H9 (cell line): Measurements from ENCODE around the gene FNIP2. TPM values are rescaled to one million over a fixed set of nuclear protein-coding genes. Genes with fewer than 3 reads are reported as not detected.

Source experiments
- DNase-seq: peaks from one replicate; pipeline ENCODE4 v3.0.0-alpha.2; 2017
- H2AFZ ChIP-seq: one replicate; pipeline ENCODE4 v1.6.1; 2013; ENCODE audit warnings: mild to moderate bottlenecking, low read length, control low read depth, moderate library complexity
- H2AK5ac ChIP-seq: 2 replicates; pipeline ENCODE4 v1.6.1; 2013; ENCODE audit warnings: low read length, control low read depth, mixed read lengths; ENCODE audit not compliant: insufficient read length
- H2BK120ac ChIP-seq: one replicate; pipeline ENCODE4 v1.6.1; 2013; ENCODE audit warnings: low read depth, mild to moderate bottlenecking, low read length, control low read depth, inconsistent platforms; ENCODE audit not compliant: poor library complexity, severe bottlenecking
- H2BK12ac ChIP-seq: 2 replicates; pipeline ENCODE4 v1.6.1; 2013; ENCODE audit warnings: low read length, control low read depth, mixed read lengths, low read depth; ENCODE audit not compliant: insufficient read length
- H2BK15ac ChIP-seq: 2 replicates; pipeline ENCODE4 v1.6.1; 2013; ENCODE audit warnings: low read depth, low read length, control low read depth
- H2BK20ac ChIP-seq: one replicate; pipeline ENCODE4 v1.6.1; 2013; ENCODE audit warnings: low read depth, mild to moderate bottlenecking, low read length, control low read depth, inconsistent platforms; ENCODE audit not compliant: poor library complexity, severe bottlenecking
- H2BK5ac ChIP-seq: 2 replicates; pipeline ENCODE4 v1.6.1; 2013; ENCODE audit warnings: low read length, control low read depth, mixed read lengths; ENCODE audit not compliant: insufficient read length
- H3K14ac ChIP-seq: 2 replicates; pipeline ENCODE4 v1.6.1; 2013; ENCODE audit warnings: low read length, control low read depth; ENCODE audit not compliant: insufficient read depth
- H3K18ac ChIP-seq: 2 replicates; pipeline ENCODE4 v1.6.1; 2013; ENCODE audit warnings: low read depth, mild to moderate bottlenecking, mixed read lengths, low read length, control low read depth; ENCODE audit not compliant: insufficient read length
- H3K23ac ChIP-seq: 2 replicates; pipeline ENCODE4 v1.6.1; 2013; ENCODE audit warnings: low read length, control low read depth, mixed read lengths, low read depth; ENCODE audit not compliant: insufficient read length
- H3K23me2 ChIP-seq: 2 replicates; pipeline ENCODE4 v1.6.1; 2013; ENCODE audit warnings: low read depth, mild to moderate bottlenecking, mixed read lengths, low read length, control low read depth; ENCODE audit not compliant: insufficient read length, poor library complexity, severe bottlenecking
- H3K27ac ChIP-seq: 2 replicates; pipeline ENCODE4 v1.5.1; 2013; ENCODE audit warnings: low read length, control low read depth, mixed read lengths, low read depth; ENCODE audit not compliant: insufficient read length
- H3K27me3 ChIP-seq: 2 replicates; pipeline ENCODE4 v1.6.1; 2013; ENCODE audit warnings: low read length, control low read depth, inconsistent platforms; ENCODE audit not compliant: insufficient read depth
- H3K4ac ChIP-seq: 2 replicates; pipeline ENCODE4 v1.6.1; 2013; ENCODE audit warnings: low read depth, mild to moderate bottlenecking, control low read depth, inconsistent platforms, low read length, moderate library complexity
- H3K4me1 ChIP-seq: 2 replicates; pipeline ENCODE4 v1.6.1; 2013; ENCODE audit warnings: low read length, control low read depth, inconsistent platforms; ENCODE audit not compliant: insufficient read depth
- H3K4me2 ChIP-seq: 2 replicates; pipeline ENCODE4 v1.6.1; 2013; ENCODE audit warnings: low read length, control low read depth, mixed read lengths; ENCODE audit not compliant: insufficient read length, insufficient read depth
- H3K56ac ChIP-seq: 2 replicates; pipeline ENCODE4 v1.6.1; 2013; ENCODE audit warnings: low read depth, mild to moderate bottlenecking, mixed read lengths, low read length, control low read depth; ENCODE audit not compliant: insufficient read length
- H3K79me1 ChIP-seq: 2 replicates; pipeline ENCODE4 v1.6.1; 2013; ENCODE audit warnings: low read depth, mild to moderate bottlenecking, moderate library complexity, low read length, control low read depth, inconsistent platforms; ENCODE audit not compliant: insufficient read depth, poor library complexity, severe bottlenecking
- H3K79me2 ChIP-seq: 2 replicates; pipeline ENCODE4 v1.6.1; 2013; ENCODE audit warnings: low read length, control low read depth, inconsistent platforms; ENCODE audit not compliant: insufficient read depth
- H3K9ac ChIP-seq: 2 replicates; pipeline ENCODE4 v1.6.1; 2013; ENCODE audit warnings: low read length, control low read depth, mixed read lengths; ENCODE audit not compliant: insufficient read length; ENCODE audit errors: extremely low read depth
- H3K9me3 ChIP-seq: one replicate; pipeline ENCODE4 v1.6.1; 2013; ENCODE audit warnings: low read depth, low read length, inconsistent platforms; ENCODE audit not compliant: control insufficient read depth
- H3T11ph ChIP-seq: one replicate; pipeline ENCODE4 v1.6.1; 2013; ENCODE audit warnings: mild to moderate bottlenecking, low read length, control low read depth, inconsistent platforms
- H4K20me1 ChIP-seq: one replicate; pipeline ENCODE4 v1.6.1; 2013; ENCODE audit not compliant: control insufficient read depth, insufficient read length, insufficient read depth
- H4K5ac ChIP-seq: 2 replicates; pipeline ENCODE4 v1.6.1; 2013; ENCODE audit warnings: low read depth, mild to moderate bottlenecking, mixed read lengths, low read length, control low read depth; ENCODE audit not compliant: insufficient read length
- H4K8ac ChIP-seq: replicated peaks from 2 replicates; pipeline ENCODE4 v1.6.1; 2013; ENCODE audit warnings: low read length, control low read depth, mixed read lengths, low read depth; ENCODE audit not compliant: insufficient read length
- H4K91ac ChIP-seq: 2 replicates; pipeline ENCODE4 v1.6.1; 2013; ENCODE audit warnings: low read depth, mild to moderate bottlenecking, moderate library complexity, mixed read lengths, low read length, control low read depth; ENCODE audit not compliant: insufficient read length
- H3K27ac Mint-ChIP-seq, 3 experiments: 2 replicates in 2 of 3; 3 replicates in 1 of 3; pipeline ENCODE4 v1.8.0; 2020 to 2021; ENCODE audit warnings: mixed read lengths in 3 of 3, mild to moderate bottlenecking in 1 of 3, moderate library complexity in 1 of 3
- H3K27me3 Mint-ChIP-seq: 2 replicates; pipeline ENCODE4 v1.8.0; 2021; ENCODE audit warnings: low read depth, mild to moderate bottlenecking, moderate library complexity, mixed read lengths
- H3K36me3 Mint-ChIP-seq, 3 experiments: 2 replicates in 2 of 3; 3 replicates in 1 of 3; pipeline ENCODE4 v1.8.0; 2020 to 2021; ENCODE audit warnings: low read depth in 3 of 3, mixed read lengths in 3 of 3; ENCODE audit not compliant: insufficient read depth in 1 of 3
- H3K4me1 Mint-ChIP-seq, 2 experiments: 2 replicates each; pipeline ENCODE4 v1.8.0; 2020; ENCODE audit warnings: mixed read lengths in 2 of 2
- H3K4me3 Mint-ChIP-seq, 2 experiments: 2 replicates in 1 of 2; 3 replicates in 1 of 2; pipeline ENCODE4 v1.8.0; 2020 to 2021; ENCODE audit warnings: mild to moderate bottlenecking in 2 of 2, mixed read lengths in 2 of 2, moderate library complexity in 1 of 2
- H3K9me3 Mint-ChIP-seq, 2 experiments: 2 replicates in 1 of 2; 3 replicates in 1 of 2; pipeline ENCODE4 v1.8.0; 2020; ENCODE audit warnings: mild to moderate bottlenecking in 2 of 2, mixed read lengths in 2 of 2, moderate library complexity in 1 of 2
- CTCF ChIP-seq: fragments of 200-600 bp; sonication (generic); conservative IDR thresholded peaks from 3 replicates; pipeline ENCODE4 v1.8.0; 2021; ENCODE audit warnings: antibody characterized with exemption, mild to moderate bottlenecking
- WGBS: extraction: QIAGEN DNeasy Blood & Tissue Kit; methylation state at CpG from one replicate; pipeline ENCODE4 v1.1.7; 2013; ENCODE audit warnings: missing lambda C conversion rate, low lambda C conversion rate, mixed read lengths; ENCODE audit not compliant: insufficient read length; ENCODE audit errors: extremely low coverage; 5-methylcytosine and 5-hydroxymethylcytosine counted together
- total RNA-seq: library from RNA; stranded (reverse); gene quantifications from 2 replicates; pipeline ENCODE4 v1.2.1, GENCODE V29; 2021

Gene FNIP2
- total RNA-seq, 1 experiment from 2014 or later = 9.6 TPM

GRCh38 chr4:158912390-158912789 is 143.6 kb downstream of the FNIP2 start:
- no peak overlapping the region for H2BK12ac ChIP-seq
- H3K27ac ChIP-seq = no peak overlapping the region
- H3K18ac ChIP-seq = no peak overlapping the region
- H3K4me3 Mint-ChIP-seq = no peak overlapping the region
- H3K23me2 ChIP-seq = no peaks in the 10 kb centered on the region
- no peak overlapping the region for H2AK5ac ChIP-seq
- H3K23ac ChIP-seq = no peak overlapping the region
- no peak overlapping the region for H2BK20ac ChIP-seq
- H3K36me3 Mint-ChIP-seq = no peaks in the 10 kb centered on the region
- H2BK5ac ChIP-seq = no peak overlapping the region
- H4K5ac ChIP-seq = no peak overlapping the region
- no peaks in the 10 kb centered on the region for H3K79me1 ChIP-seq
- H3K4ac ChIP-seq = no peak overlapping the region
- H3K79me2 ChIP-seq = no peaks in the 10 kb centered on the region
- peaks cover 4 to 13% of the 10 kb centered on the region in 2 experiments for H3K4me1 Mint-ChIP-seq
- H3K4me2 ChIP-seq = no peak overlapping the region
- WGBS = no CpG with 5 or more reads among the region's 2 CpGs
- no peak overlapping the region for H3K56ac ChIP-seq
- no peaks in the 10 kb centered on the region for H3K9me3 Mint-ChIP-seq
- DNase-seq = no peak
- no peak overlapping the region for H4K91ac ChIP-seq
- no peaks in the 10 kb centered on the region for H4K20me1 ChIP-seq
- H2AFZ ChIP-seq = no peak overlapping the region
- no peak overlapping the region for H3K14ac ChIP-seq
- no peak overlapping the region for H3K9ac ChIP-seq
- TF ChIP-seq CTCF = no peak
- no peaks in the 10 kb centered on the region for H3K9me3 ChIP-seq
- H2BK120ac ChIP-seq = no peak overlapping the region
- H3K27ac Mint-ChIP-seq = no peak overlapping the region
- no peak overlapping the region for H3T11ph ChIP-seq
- no peaks in the 10 kb centered on the region for H3K4me1 ChIP-seq
- H2BK15ac ChIP-seq = no peak overlapping the region
- no peaks in the 10 kb centered on the region for H3K27me3 ChIP-seq
- no peaks in the 10 kb centered on the region for H3K27me3 Mint-ChIP-seq
- H4K8ac ChIP-seq = no peak overlapping the region
